ENCODE data around the gene TEX13A. TPM values are rescaled to one million over a fixed set of nuclear protein-coding genes. Genes with fewer than 3 reads are reported as not detected.

TEX13A gene, protein sequence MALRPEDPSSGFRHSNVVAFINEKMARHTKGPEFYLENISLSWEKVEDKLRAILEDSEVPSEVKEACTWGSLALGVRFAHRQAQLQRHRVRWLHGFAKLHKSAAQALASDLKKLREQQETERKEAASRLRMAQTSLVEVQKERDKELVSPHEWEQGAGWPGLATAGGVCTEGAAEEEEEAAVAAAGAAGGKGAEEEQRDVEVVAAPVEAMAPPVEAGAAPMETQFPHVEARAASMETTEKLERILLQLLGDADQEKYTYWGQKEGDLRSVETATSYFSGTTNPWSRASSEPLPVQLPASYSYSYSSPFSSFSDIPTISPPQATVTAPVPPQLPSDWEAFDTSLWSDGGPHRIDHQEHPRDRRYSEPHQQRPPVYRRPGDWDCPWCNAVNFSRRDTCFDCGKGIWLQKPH
- not detected in 2 replicates for total RNA-seq
- long read RNA-seq: 0 reads

DNA sequence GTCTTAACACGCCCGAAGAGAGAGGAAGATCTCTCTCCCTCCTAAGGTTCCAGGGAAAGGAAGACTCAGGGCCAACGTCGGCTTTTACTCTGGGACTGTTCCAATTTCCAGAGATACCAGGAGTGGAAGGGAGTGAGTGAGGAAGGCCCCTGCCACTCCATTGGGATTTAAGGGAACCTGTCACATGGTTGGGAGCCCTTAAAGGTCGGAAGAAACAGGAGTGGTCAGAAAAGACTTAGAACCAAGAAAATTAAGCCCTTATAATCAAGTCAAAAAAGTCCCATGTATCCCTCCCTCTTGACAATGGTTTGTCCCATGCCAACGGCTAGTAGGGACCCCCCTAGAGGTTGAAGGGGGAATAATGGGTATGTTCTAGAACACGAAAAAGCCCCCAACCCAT is at the start of gene TEX13A:
TEX13A (minus strand) TSS at position 59 of the 400 bp plus-strand sequence. CDS start 297 bp downstream, outside the sequence.
- DNase-seq (ENCODE audit: extremely low spot score, unreplicated experiment): no peak
- peaks cover 6% of the 10 kb centered on the region for H3K27me3 Mint-ChIP-seq (ENCODE audit: unreplicated experiment)
- H3K36me3 Mint-ChIP-seq (ENCODE audit: unreplicated experiment): no peaks in the 10 kb centered on the region
- H3K4me1 Mint-ChIP-seq (ENCODE audit: unreplicated experiment): no peaks in the 10 kb centered on the region
- H3K9me3 Mint-ChIP-seq (ENCODE audit: unreplicated experiment): peaks cover 28% of the 10 kb centered on the region
- no peak within 1 kb of the TSS for H3K4me3 Mint-ChIP-seq (ENCODE audit: unreplicated experiment)
- TF ChIP-seq, protein P1, sequence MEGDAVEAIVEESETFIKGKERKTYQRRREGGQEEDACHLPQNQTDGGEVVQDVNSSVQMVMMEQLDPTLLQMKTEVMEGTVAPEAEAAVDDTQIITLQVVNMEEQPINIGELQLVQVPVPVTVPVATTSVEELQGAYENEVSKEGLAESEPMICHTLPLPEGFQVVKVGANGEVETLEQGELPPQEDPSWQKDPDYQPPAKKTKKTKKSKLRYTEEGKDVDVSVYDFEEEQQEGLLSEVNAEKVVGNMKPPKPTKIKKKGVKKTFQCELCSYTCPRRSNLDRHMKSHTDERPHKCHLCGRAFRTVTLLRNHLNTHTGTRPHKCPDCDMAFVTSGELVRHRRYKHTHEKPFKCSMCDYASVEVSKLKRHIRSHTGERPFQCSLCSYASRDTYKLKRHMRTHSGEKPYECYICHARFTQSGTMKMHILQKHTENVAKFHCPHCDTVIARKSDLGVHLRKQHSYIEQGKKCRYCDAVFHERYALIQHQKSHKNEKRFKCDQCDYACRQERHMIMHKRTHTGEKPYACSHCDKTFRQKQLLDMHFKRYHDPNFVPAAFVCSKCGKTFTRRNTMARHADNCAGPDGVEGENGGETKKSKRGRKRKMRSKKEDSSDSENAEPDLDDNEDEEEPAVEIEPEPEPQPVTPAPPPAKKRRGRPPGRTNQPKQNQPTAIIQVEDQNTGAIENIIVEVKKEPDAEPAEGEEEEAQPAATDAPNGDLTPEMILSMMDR (IDR thresholded peaks at IDR 0.05): no peak
- no peak within 1 kb of the TSS for H3K27ac Mint-ChIP-seq (ENCODE audit: unreplicated experiment)

DNA sequence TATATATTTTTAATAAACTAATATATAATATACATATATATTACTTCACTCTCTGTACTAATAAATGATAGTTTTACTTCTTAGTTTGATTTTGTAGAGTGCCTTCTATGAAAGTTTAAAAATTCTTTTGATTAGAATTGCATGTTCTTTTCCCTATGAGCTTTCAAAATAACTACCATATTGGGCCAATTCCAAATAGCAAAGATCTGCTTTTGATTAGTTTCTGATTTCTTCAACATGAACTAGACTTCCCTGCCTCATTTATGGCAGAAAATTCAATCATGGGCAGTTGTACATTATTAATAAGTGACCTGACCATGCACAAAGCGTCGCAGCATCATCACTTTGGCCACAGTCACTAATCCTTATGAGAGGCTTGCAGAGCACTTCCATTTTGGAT is 48.9 kb upstream of the TEX13A start:
- Mint-ChIP-seq H3K4me1 (ENCODE audit: unreplicated experiment) (peaks cover 6% of the 10 kb centered on the region), H3K27me3 (ENCODE audit: unreplicated experiment) (no peaks in the 10 kb centered on the region), H3K9me3 (ENCODE audit: unreplicated experiment) (peaks cover 1% of the 10 kb centered on the region), H3K4me3 (ENCODE audit: unreplicated experiment) (no peak overlapping the region), H3K36me3 (ENCODE audit: unreplicated experiment) (no peaks in the 10 kb centered on the region), H3K27ac (ENCODE audit: unreplicated experiment) (no peak overlapping the region)
- DNase-seq (ENCODE audit: extremely low spot score, unreplicated experiment): no peak
- TF ChIP-seq, protein P1 (IDR thresholded peaks at IDR 0.05): no peak

DNA sequence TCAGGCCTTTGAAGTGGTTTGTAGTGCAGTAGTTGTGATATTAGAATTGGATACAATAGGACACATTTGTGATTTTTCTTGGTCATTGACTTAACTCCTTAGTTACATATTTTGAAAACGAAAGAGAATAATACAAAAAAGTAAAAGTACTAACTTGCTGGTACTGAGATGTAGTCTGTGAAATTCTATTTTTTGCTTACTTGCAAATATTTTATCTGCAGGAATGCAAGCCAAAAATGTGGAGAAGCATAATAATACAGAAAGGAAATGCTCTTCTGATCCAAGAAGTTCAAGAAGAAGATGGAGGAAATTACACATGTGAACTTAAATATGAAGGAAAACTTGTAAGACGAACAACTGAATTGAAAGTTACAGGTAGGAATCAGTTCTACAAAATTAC is 46.7 kb upstream of the TEX13A start:
- TF ChIP-seq, protein P1 (IDR thresholded peaks at IDR 0.05): no peak
- Mint-ChIP-seq H3K36me3 (ENCODE audit: unreplicated experiment) (no peaks in the 10 kb centered on the region), H3K27me3 (ENCODE audit: unreplicated experiment) (no peaks in the 10 kb centered on the region), H3K27ac (ENCODE audit: unreplicated experiment) (no peak overlapping the region), H3K9me3 (ENCODE audit: unreplicated experiment) (peaks cover 5% of the 10 kb centered on the region), H3K4me1 (ENCODE audit: unreplicated experiment) (peaks cover 15% of the 10 kb centered on the region), H3K4me3 (ENCODE audit: unreplicated experiment) (no peak overlapping the region)
- no peak for DNase-seq (ENCODE audit: extremely low spot score, unreplicated experiment)

DNA sequence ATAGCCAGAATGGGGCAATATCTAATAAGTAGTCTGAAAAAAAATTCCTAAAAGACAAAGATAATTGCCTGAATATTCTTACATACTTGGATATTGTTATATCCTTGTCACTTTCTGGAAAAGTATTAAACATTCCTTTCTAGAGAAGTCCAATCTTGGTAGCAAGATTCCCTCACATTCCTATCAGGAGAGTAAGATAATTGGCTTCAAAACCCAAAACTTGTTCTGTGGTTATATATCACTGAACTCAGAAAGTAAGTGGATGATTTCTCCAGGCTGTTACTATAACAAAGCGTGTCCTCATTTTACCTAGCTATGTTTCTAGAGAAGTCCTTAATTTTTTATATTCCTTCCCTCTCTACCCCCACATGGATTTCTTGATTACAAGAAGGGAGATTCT is 46.0 kb upstream of the TEX13A start:
- no peak for DNase-seq (ENCODE audit: extremely low spot score, unreplicated experiment)
- no peaks in the 10 kb centered on the region for H3K36me3 Mint-ChIP-seq (ENCODE audit: unreplicated experiment)
- TF ChIP-seq, protein P1 (IDR thresholded peaks at IDR 0.05): no peak
- H3K4me1 Mint-ChIP-seq (ENCODE audit: unreplicated experiment): peaks cover 15% of the 10 kb centered on the region
- H3K27ac Mint-ChIP-seq (ENCODE audit: unreplicated experiment): no peak overlapping the region
- H3K9me3 Mint-ChIP-seq (ENCODE audit: unreplicated experiment): peaks cover 5% of the 10 kb centered on the region
- no peaks in the 10 kb centered on the region for H3K27me3 Mint-ChIP-seq (ENCODE audit: unreplicated experiment)
- no peak overlapping the region for H3K4me3 Mint-ChIP-seq (ENCODE audit: unreplicated experiment)

DNA sequence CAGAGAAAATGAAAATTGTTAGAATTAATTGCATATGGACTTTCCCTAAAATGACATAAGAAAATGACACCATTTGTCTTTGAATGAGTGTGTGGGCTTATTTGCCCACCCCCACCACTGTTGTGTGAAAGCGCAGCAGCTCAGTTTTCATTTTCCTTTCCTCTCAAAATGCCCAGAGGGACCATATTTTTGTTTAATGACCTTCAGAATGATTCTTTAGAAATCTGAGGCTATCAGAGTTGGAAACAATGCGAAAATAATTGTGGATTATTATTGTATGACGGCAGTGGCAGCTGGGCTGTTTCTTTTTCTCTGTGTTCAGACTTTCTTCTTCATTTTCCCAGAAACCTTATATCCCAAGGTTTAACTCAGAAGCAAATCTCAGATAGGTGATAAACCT is 44.6 kb upstream of the TEX13A start:
- no peak overlapping the region for H3K4me3 Mint-ChIP-seq (ENCODE audit: unreplicated experiment)
- peaks cover 15% of the 10 kb centered on the region for H3K4me1 Mint-ChIP-seq (ENCODE audit: unreplicated experiment)
- no peaks in the 10 kb centered on the region for H3K27me3 Mint-ChIP-seq (ENCODE audit: unreplicated experiment)
- TF ChIP-seq, protein P1 (IDR thresholded peaks at IDR 0.05): no peak
- no peak for DNase-seq (ENCODE audit: extremely low spot score, unreplicated experiment)
- H3K36me3 Mint-ChIP-seq (ENCODE audit: unreplicated experiment): no peaks in the 10 kb centered on the region
- no peak overlapping the region for H3K27ac Mint-ChIP-seq (ENCODE audit: unreplicated experiment)
- H3K9me3 Mint-ChIP-seq (ENCODE audit: unreplicated experiment): peaks cover 5% of the 10 kb centered on the region
